Measurements from ENCODE around the gene COL9A2. TPM values are rescaled to one million over a fixed set of nuclear protein-coding genes. Genes with fewer than 3 reads are reported as not detected.

The COL9A2 gene
- total and polyA plus RNA-seq, 9 donors = 0.30 to 5.7 (median 1.7) TPM

DNA sequence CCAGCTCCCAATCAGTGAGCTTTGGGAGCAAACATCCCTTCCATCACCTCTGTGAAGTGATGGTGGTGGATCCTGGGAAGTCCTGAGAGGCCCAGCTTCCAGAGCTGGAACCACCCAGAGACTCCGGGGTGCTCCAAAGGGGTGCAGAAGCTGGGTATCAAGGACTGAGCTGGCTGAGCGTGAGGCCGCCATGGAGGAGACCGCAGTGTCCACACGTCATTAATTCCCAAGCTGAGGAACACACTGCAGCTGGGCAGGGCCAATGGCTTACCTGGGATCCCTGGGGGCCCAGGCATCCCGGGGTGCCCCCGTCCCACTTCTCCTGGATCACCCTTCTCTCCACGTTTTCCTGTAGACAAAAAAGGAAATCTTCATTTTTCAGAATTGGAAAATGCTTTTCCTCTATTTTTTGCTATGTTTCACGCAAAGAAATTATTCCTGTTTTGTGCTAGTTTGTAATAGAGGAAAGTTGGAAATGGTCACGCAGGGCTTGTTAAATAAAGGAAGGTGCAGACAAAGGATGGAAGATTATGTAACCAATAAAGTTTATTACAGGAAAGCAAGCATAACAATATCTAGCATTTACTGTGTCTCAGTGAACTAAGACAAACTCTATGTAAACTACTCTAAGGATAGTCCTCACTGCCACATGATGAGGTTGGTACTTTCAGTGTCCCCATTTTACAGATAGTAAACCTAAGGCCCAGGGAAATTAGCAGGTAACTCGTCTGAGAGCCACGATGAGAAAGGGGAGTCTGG is 15.4 kb downstream of the COL9A2 start:
- DNase-seq = no peak
- Histone ChIP-seq H3K27ac (no peak overlapping the region), H3K4me3 (no peak overlapping the region), H3K9me3 (no peaks in the 10 kb centered on the region), H3K4me1 (ENCODE audit: insufficient read depth) (no peaks in the 10 kb centered on the region), H3K27me3 (no peaks in the 10 kb centered on the region), H3K36me3 (no peaks in the 10 kb centered on the region)
- intact Hi-C loops (cut with DNase I) = no loop called here
- TF ChIP-seq POLR2A (IDR thresholded peaks at IDR 0.05) (no peak), EP300 (IDR thresholded peaks at IDR 0.05) (no peak)
- TF ChIP-seq, protein P1, sequence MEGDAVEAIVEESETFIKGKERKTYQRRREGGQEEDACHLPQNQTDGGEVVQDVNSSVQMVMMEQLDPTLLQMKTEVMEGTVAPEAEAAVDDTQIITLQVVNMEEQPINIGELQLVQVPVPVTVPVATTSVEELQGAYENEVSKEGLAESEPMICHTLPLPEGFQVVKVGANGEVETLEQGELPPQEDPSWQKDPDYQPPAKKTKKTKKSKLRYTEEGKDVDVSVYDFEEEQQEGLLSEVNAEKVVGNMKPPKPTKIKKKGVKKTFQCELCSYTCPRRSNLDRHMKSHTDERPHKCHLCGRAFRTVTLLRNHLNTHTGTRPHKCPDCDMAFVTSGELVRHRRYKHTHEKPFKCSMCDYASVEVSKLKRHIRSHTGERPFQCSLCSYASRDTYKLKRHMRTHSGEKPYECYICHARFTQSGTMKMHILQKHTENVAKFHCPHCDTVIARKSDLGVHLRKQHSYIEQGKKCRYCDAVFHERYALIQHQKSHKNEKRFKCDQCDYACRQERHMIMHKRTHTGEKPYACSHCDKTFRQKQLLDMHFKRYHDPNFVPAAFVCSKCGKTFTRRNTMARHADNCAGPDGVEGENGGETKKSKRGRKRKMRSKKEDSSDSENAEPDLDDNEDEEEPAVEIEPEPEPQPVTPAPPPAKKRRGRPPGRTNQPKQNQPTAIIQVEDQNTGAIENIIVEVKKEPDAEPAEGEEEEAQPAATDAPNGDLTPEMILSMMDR (IDR thresholded peaks at IDR 0.05) = no peak
- 88 to 93% (median 90%) methylated on average over 12 of the region's 12 CpGs for WGBS, 3 donors

DNA sequence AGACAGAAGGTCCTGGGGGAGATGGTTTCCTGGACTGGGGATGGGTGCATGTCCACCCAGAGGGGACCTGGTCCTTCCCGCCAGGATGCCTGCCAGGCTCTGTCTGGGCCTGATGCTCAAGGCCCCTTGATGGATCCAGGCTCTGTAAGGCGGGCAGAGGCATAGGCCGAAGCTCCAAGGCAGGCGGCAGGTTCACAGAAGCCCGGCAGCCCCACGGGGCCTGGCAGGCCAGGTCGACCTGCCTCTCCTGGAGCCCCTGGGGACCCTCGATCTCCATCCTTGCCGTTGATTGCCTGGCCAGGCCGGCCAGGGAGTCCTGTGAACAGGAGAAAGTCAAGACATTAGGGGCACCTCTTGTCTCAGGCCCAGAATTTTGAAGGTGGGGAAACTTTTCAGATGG is 16.0 kb downstream of the COL9A2 start:
- Histone ChIP-seq H3K4me1 (ENCODE audit: insufficient read depth) (no peaks in the 10 kb centered on the region), H3K4me3 (no peak overlapping the region), H3K27me3 (no peaks in the 10 kb centered on the region), H3K9me3 (no peaks in the 10 kb centered on the region), H3K36me3 (no peaks in the 10 kb centered on the region), H3K27ac (no peak overlapping the region)
- no peak for DNase-seq
- 90 to 95% (median 92%) methylated on average over 10 of the region's 10 CpGs for WGBS, 3 donors
- intact Hi-C loops (cut with DNase I) = no loop called here
- TF ChIP-seq EP300 (IDR thresholded peaks at IDR 0.05) = no peak
- TF ChIP-seq, protein P1 (IDR thresholded peaks at IDR 0.05) = no peak
- no peak for TF ChIP-seq POLR2A (IDR thresholded peaks at IDR 0.05)

DNA sequence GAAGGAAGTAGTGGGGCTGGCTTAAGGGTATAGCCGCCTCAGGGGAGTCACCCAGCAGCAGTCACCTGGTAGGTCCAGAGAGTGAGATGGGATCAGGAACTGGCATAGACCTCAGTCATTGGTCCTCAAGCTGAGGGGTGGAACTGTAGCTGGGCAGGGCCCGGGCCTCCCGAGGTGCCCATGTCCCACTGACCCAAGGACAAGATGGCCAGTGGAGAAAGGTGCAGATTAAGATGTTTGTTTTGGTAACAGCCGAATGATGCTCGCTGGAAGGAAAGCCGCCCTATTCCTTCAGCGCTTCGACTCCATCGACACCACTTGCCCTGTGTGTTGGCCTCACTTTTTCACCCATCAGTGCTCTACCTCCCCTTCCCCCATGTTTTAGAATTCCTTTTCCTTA is 16.4 kb downstream of the COL9A2 start:
- DNase-seq = no peak
- 92 to 93% (median 92%) methylated on average over 9 of the region's 9 CpGs for WGBS, 3 donors
- H3K27me3 ChIP-seq = no peaks in the 10 kb centered on the region

GRCh38 chr1:40300249-40300567 is 16.9 kb downstream of the COL9A2 start:
- Histone ChIP-seq H3K4me1 (ENCODE audit: insufficient read depth) (no peaks in the 10 kb centered on the region), H3K4me3 (no peak overlapping the region), H3K27me3 (no peaks in the 10 kb centered on the region), H3K27ac (no peak overlapping the region), H3K9me3 (no peaks in the 10 kb centered on the region), H3K36me3 (no peaks in the 10 kb centered on the region)
- TF ChIP-seq POLR2A (IDR thresholded peaks at IDR 0.05) (no peak), EP300 (IDR thresholded peaks at IDR 0.05) (no peak)
- TF ChIP-seq, protein P1 (IDR thresholded peaks at IDR 0.05) = no peak
- WGBS, 3 donors = 67 to 83% (median 78%) methylated on average over 1 of the region's 1 CpG
- intact Hi-C loops (cut with DNase I) = no loop called here
- DNase-seq = no peak

More for the DNA sequence above, 16.4 kb downstream of the COL9A2 start:
- Histone ChIP-seq H3K27ac (no peak overlapping the region), H3K4me1 (ENCODE audit: insufficient read depth) (no peaks in the 10 kb centered on the region), H3K4me3 (no peak overlapping the region), H3K9me3 (no peaks in the 10 kb centered on the region), H3K36me3 (no peaks in the 10 kb centered on the region)
- TF ChIP-seq, protein P1 (IDR thresholded peaks at IDR 0.05) = no peak
- TF ChIP-seq EP300 (IDR thresholded peaks at IDR 0.05) (no peak), POLR2A (IDR thresholded peaks at IDR 0.05) (no peak)
- intact Hi-C loops (cut with DNase I) = no loop called here
